HG03103 (cell line): Measurements from ENCODE around the gene SIRT7.

ENCODE experiments used
- ATAC-seq: cut with Tn5 transposase; IDR thresholded peaks from one replicate; pipeline ENCODE4 v1.9.1; 2021; ENCODE audit warnings: low read depth; ENCODE audit not compliant: unreplicated experiment

The SIRT7 gene

GRCh38 chr17:81917565-81918332 lies at the start of gene SIRT7:
TSS of gene SIRT7 (minus strand) at chr17:81918176. CDS start at chr17:81918131, 45 bp downstream.
- peak; percentile 55 for ATAC-seq

- no peak for ATAC-seq
These were observed 49.2 kb upstream of the SIRT7 start for GRCh38 chr17:81967244-81967532.

- ATAC-seq: no peak
These were observed 48.6 kb upstream of the SIRT7 start for GRCh38 chr17:81966343-81967243.

GRCh38 chr17:81964081-81964849 lies 46.3 kb upstream of the SIRT7 start:
- no peak for ATAC-seq

- ATAC-seq: no peak
These were observed 44.8 kb upstream of the SIRT7 start for GRCh38 chr17:81962499-81963441.

GRCh38 chr17:81961521-81962498 lies 43.8 kb upstream of the SIRT7 start:
- ATAC-seq: no peak

- no peak for ATAC-seq
These were observed 43.1 kb upstream of the SIRT7 start, which contains the start of gene NOTUM for GRCh38 chr17:81961087-81961511. TSS of gene NOTUM (minus strand) at chr17:81961187. CDS start at chr17:81960909, 278 bp downstream.

GRCh38 chr17:81960130-81960958 lies 42.4 kb upstream of the SIRT7 start:
- no peak for ATAC-seq

- no peak for ATAC-seq
These were observed 41.6 kb upstream of the SIRT7 start for GRCh38 chr17:81959362-81960129.

- no peak for ATAC-seq
These were observed 40.8 kb upstream of the SIRT7 start for GRCh38 chr17:81958633-81959342.

- ATAC-seq: no peak
These were observed 39.9 kb upstream of the SIRT7 start for GRCh38 chr17:81957691-81958432.

- ATAC-seq: no peak
These were observed 38.9 kb upstream of the SIRT7 start for GRCh38 chr17:81956607-81957589.

- ATAC-seq: no peak
These were observed 38.0 kb upstream of the SIRT7 start for GRCh38 chr17:81955756-81956544.
